Esophagus (tissue), 2 donors: ENCODE measurements around the gene COX7A2L. TPM values are rescaled to one million over a fixed set of nuclear protein-coding genes. Genes with fewer than 3 reads are reported as not detected.
"Not testable (repeated sequence)": the region's sequence is repeated elsewhere in the genome, so short reads cannot be mapped to it uniquely, and the experiment has no call there.

Experiments
- H3K27ac ChIP-seq, 2 donors: one replicate each; pipeline ENCODE4 v1.5.1; 2013; ENCODE audit warnings: low read depth in 2 of 2, mild to moderate bottlenecking in 2 of 2, inconsistent platforms in 1 of 2, low read length in 1 of 2, moderate library complexity in 1 of 2
- H3K27me3 ChIP-seq, 2 donors: one replicate each; pipeline ENCODE4 v1.6.1; 2013; ENCODE audit warnings: low read length in 2 of 2, control low read depth in 1 of 2, mild to moderate bottlenecking in 1 of 2; ENCODE audit not compliant: insufficient read depth in 2 of 2, control insufficient read depth in 1 of 2
- H3K36me3 ChIP-seq, 2 donors: one replicate each; pipeline ENCODE4 v1.6.1; 2013; ENCODE audit warnings: low read length in 1 of 2; ENCODE audit not compliant: control insufficient read depth in 2 of 2, insufficient read depth in 2 of 2
- H3K4me1 ChIP-seq, 2 donors: one replicate each; pipeline ENCODE4 v1.6.1; 2013; ENCODE audit warnings: low read length in 1 of 2; ENCODE audit not compliant: control insufficient read depth in 2 of 2, insufficient read depth in 2 of 2
- H3K4me3 ChIP-seq, 2 donors: one replicate each; pipeline ENCODE4 v1.5.1; 2013; ENCODE audit warnings: low read length in 2 of 2, mild to moderate bottlenecking in 2 of 2, low read depth in 1 of 2, moderate library complexity in 1 of 2
- H3K9me3 ChIP-seq, 2 donors: one replicate each; pipeline ENCODE4 v1.6.1; 2013; ENCODE audit warnings: mild to moderate bottlenecking in 2 of 2, low read depth in 1 of 2, low read length in 1 of 2, moderate library complexity in 1 of 2; ENCODE audit not compliant: control insufficient read depth in 2 of 2, insufficient read depth in 1 of 2
- WGBS, 2 donors: extraction: QIAGEN DNeasy Blood & Tissue Kit; methylation state at CpG; one replicate each; pipeline ENCODE4 v1.1.7; 2013; 5-methylcytosine and 5-hydroxymethylcytosine counted together
- polyA plus RNA-seq, 2 donors: library from polyadenylated mRNA; stranded (reverse); fragments of 200-250 nt; gene quantifications; one replicate each; pipeline ENCODE4 v1.2.3, GENCODE V29; 2013
- donor health status: healthy with polysubstance abuse.
- donor health status: Bipolar disorder and iron deficiency.

Gene COX7A2L
- polyA plus RNA-seq, 2 donors: 30.1 to 60.2 TPM

DNA sequence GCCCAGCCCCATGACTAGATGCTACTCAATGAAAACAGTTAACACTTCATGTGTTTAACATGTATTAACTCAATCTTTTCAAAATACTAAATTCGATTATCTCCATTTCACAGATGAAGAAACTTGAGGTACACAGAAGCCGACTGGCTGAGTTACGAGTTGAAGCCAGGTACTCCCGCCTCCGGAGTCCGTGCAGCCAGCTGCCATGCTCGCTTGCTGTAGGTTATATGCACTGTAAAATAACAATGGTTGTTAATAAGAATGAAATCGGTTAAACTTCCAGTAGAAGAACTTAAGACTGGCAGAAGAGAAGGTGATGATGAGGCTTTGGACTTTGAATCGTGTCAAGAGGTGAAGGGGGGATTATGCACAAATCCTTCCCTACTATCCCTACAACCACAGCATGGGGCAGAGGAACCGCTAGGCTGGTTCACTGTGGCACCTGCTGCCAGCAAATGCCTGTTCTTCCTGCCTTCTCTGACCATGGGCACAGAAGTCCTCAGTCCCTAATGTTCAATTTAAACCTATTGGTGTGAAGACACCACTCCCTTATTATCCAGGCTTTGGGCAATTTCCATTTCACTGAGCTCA is 25.4 kb downstream of the COX7A2L start:
- Histone ChIP-seq H3K27me3 (no peaks in the 10 kb centered on the region), H3K9me3 (no peaks in the 10 kb centered on the region), H3K36me3 (peaks cover 5 to 6% of the 10 kb centered on the region in 2 donors), H3K4me3 (no peak overlapping the region), H3K4me1 (peaks cover 0 to 2% of the 10 kb centered on the region in 2 donors), H3K27ac (no peak overlapping the region)
- 97% methylated on average over 10 of the region's 10 CpGs for WGBS, 2 donors

DNA sequence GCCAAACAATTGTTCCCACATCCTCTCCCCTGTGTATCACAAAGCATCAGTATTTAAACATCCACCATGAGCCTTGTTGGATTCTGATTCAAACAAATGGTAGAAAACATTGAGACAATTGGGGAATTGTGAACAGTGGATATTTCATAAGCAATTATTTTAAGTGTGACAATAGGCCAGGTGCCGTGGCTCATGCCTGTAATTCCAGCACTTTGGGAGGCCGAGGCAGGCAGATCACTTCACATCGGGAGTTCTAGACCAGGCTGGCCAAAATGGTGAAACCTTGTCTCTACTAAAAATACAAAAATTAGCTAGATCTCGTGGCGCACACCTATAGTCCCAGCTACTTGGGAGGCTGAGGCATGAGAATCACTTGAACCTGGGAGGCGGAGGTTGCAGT is 26.2 kb downstream of the COX7A2L start:
- H3K27me3 ChIP-seq, H3K27ac ChIP-seq, H3K9me3 ChIP-seq, H3K36me3 ChIP-seq, H3K4me1 ChIP-seq, H3K4me3 ChIP-seq: not testable (repeated sequence)
- 96 to 98% methylated on average over 6 of the region's 6 CpGs for WGBS, 2 donors

DNA sequence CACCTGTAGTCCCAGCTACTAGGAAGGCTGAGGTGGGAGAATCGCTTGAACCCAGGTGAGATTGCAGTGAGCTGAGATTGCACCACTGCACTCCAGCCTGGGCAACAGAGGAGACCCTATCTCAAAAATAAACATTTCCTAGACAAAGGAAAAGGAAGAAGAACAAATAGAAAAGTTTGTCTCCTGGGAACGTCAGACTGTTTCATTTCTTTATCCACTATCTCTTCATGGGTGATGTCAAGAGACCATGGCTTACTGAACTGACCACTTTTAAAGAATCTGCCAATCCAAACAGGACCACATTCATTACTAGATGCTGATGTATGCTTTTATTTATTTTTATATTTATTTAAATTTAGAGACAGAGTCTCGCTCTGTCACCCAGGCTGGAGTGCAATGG is 26.8 kb downstream of the COX7A2L start:
- Histone ChIP-seq H3K27ac (no peak overlapping the region), H3K27me3 (no peaks in the 10 kb centered on the region), H3K9me3 (no peaks in the 10 kb centered on the region), H3K4me3 (no peak overlapping the region), H3K4me1 (no peaks in the 10 kb centered on the region), H3K36me3 (peaks cover 8 to 10% of the 10 kb centered on the region in 2 donors)
- 90 to 93% methylated on average over 3 of the region's 3 CpGs for WGBS, 2 donors

DNA sequence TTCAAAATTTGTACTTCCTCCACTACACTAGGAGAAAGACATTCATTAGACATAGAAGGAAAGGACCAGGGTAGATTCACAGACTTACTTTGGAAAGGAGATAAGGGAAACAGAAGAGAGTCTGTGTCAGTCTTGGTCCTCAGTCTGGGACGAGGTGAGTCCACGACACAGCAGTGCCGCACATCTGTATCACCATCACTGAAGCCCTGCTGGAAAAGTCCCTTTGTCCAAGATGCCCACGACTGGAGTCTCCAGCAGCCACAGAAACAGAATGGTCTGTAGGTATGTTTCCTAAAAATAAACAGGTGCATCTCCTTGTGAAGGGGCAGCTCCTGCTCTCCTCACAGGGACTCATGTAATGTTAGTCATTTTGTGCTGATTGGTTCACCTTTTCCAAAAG is 27.4 kb downstream of the COX7A2L start:
- WGBS, 2 donors: 93 to 95% methylated on average over 4 of the region's 4 CpGs
- H3K36me3 ChIP-seq: peaks cover 8 to 10% of the 10 kb centered on the region in 2 donors
- H3K4me3 ChIP-seq: no peak overlapping the region
- no peak overlapping the region for H3K27ac ChIP-seq
- H3K4me1 ChIP-seq: no peaks in the 10 kb centered on the region
- H3K27me3 ChIP-seq: no peaks in the 10 kb centered on the region
- no peaks in the 10 kb centered on the region for H3K9me3 ChIP-seq

DNA sequence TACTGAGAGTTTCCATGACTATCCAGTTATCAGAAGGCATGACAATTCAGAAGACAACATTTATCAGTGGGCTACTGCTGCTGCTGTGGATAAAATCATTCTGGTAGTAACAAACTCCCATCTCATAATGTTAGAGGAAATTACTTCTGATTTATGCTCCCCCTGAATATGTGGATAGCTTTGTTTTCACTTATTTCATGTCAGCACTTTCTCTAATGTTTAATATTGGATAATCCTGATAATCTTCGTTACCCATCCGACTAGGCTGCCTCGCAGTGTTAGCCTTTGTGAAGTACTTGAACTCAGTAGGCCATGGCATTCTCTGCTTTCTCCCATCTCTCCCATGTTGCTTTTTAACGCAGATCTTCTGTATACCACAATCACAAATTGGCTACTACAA is 28.4 kb downstream of the COX7A2L start:
- Histone ChIP-seq H3K36me3 (peaks cover 8 to 10% of the 10 kb centered on the region in 2 donors), H3K9me3 (no peaks in the 10 kb centered on the region), H3K27me3 (no peaks in the 10 kb centered on the region), H3K4me1 (no peaks in the 10 kb centered on the region), H3K4me3 (no peak overlapping the region), H3K27ac (no peak overlapping the region)
- WGBS, 2 donors: 86 to 89% methylated on average over 4 of the region's 4 CpGs

DNA sequence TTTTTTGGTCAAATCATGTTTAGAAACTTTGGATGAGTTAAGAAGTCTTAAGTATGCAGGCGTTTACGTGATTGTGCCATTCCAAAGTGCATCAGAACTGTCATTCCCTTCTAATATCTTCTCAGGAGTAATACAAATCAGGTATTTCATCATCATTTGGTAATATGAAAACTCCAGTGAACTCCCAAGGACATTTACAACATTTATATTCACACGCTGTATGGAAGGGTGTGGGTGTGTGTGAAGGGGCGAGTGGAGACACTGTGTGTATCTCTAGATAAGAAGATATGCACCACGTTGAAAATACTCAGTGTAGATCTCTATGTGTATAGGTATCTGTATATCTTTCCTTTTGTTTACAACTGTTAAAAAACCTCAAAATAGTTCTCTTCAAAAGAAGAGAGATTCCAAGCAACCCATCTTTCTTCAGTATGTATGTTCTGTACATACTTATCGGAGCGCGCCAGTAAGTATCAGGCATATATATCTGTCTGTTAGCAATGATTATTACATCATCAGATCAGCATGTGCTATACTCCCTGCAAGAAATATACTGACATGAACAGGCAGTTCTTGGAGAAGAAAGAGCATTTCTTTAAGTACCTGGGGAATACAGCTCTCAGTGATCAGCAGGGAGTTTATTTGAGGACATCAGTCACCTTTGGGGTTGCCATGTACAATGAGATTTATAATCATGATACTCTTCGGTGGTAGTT is 29.3 kb downstream of the COX7A2L start:
- peaks cover 8 to 10% of the 10 kb centered on the region in 2 donors for H3K36me3 ChIP-seq

DNA sequence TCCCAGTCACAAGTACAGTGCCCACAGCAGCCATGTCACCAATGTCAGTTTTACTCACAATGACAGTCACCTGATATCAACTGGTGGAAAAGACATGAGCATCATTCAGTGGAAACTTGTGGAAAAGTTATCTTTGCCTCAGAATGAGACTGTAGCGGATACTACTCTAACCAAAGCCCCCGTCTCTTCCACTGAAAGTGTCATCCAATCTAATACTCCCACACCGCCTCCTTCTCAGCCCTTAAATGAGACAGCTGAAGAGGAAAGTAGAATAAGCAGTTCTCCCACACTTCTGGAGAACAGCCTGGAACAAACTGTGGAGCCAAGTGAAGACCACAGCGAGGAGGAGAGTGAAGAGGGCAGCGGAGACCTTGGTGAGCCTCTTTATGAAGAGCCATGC is 31.3 kb downstream of the COX7A2L start:
- 95 to 97% methylated on average over 5 of the region's 5 CpGs for WGBS, 2 donors
- Histone ChIP-seq H3K9me3 (no peaks in the 10 kb centered on the region), H3K36me3 (peaks cover 6 to 10% of the 10 kb centered on the region in 2 donors), H3K4me3 (no peak overlapping the region), H3K27ac (no peak overlapping the region), H3K27me3 (no peaks in the 10 kb centered on the region), H3K4me1 (no peaks in the 10 kb centered on the region)

More for the DNA sequence above, 29.3 kb downstream of the COX7A2L start:
- 85 to 89% methylated on average over 9 of the region's 9 CpGs for WGBS, 2 donors
- Histone ChIP-seq H3K4me3 (no peak overlapping the region), H3K27me3 (no peaks in the 10 kb centered on the region), H3K27ac (no peak overlapping the region), H3K4me1 (no peaks in the 10 kb centered on the region), H3K9me3 (no peaks in the 10 kb centered on the region)

DNA sequence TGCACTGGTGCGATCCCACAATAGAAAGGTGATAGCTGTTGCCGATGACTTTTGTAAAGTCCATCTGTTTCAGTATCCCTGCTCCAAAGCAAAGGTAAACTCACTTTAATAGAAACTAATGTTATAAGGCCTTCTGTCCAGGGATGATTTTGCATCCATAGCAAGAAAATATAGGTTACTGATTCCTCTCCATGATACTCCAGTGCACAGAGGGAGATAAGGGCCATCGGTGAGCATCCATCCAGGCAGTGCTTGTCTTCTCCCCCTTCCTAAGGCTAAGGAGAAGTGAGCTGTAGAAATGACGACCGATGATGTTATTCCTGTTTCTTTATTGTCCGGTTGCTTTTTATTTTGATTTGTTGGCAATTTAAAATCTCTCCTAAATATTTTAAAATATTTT is 32.1 kb downstream of the COX7A2L start:
- H3K27me3 ChIP-seq: no peaks in the 10 kb centered on the region
- no peak overlapping the region for H3K4me3 ChIP-seq
- H3K4me1 ChIP-seq: no peaks in the 10 kb centered on the region
- 92 to 95% methylated on average over 6 of the region's 6 CpGs for WGBS, 2 donors
- H3K36me3 ChIP-seq: peaks cover 6 to 10% of the 10 kb centered on the region in 2 donors
- H3K9me3 ChIP-seq: no peaks in the 10 kb centered on the region
- H3K27ac ChIP-seq: no peak overlapping the region

DNA sequence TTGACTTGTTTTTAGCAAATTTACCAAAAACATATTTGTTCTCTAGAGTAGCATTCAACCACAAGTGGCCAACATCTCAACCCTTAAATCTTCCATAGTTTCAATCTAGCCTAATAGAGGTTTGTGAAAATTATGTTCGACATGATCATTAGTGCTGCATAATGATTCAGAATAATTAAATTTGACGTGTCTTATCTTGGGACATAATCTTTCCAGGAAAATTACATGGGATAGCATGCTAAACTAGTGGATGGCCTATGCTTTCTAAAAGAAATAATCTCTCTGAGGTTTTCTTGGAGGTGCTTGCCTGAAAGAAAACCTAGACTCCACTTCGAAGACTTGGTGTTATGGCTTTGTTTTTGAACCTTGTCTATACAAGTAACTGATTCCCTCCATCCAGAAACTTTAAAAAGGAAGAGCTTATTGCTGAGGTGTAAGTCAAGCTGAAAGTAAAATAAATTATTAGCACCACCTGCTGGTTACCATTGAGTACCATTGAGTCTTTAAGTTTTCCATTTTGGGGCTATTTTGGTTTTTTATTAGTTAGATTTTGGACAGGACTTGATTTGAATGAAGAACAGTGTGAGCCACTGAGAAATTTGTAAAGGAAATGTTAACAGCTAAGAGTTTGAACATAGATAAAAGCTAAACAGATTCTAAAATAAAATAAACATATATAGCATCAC is 32.7 kb downstream of the COX7A2L start:
- Histone ChIP-seq H3K4me3 (no peak overlapping the region), H3K27ac (no peak overlapping the region), H3K36me3 (peaks cover 6 to 10% of the 10 kb centered on the region in 2 donors), H3K9me3 (no peaks in the 10 kb centered on the region), H3K27me3 (no peaks in the 10 kb centered on the region), H3K4me1 (no peaks in the 10 kb centered on the region)
- 59 to 67% methylated on average over 3 of the region's 3 CpGs for WGBS, 2 donors
